ENCODE results near the gene BTBD1.

The BTBD1 gene

DNA sequence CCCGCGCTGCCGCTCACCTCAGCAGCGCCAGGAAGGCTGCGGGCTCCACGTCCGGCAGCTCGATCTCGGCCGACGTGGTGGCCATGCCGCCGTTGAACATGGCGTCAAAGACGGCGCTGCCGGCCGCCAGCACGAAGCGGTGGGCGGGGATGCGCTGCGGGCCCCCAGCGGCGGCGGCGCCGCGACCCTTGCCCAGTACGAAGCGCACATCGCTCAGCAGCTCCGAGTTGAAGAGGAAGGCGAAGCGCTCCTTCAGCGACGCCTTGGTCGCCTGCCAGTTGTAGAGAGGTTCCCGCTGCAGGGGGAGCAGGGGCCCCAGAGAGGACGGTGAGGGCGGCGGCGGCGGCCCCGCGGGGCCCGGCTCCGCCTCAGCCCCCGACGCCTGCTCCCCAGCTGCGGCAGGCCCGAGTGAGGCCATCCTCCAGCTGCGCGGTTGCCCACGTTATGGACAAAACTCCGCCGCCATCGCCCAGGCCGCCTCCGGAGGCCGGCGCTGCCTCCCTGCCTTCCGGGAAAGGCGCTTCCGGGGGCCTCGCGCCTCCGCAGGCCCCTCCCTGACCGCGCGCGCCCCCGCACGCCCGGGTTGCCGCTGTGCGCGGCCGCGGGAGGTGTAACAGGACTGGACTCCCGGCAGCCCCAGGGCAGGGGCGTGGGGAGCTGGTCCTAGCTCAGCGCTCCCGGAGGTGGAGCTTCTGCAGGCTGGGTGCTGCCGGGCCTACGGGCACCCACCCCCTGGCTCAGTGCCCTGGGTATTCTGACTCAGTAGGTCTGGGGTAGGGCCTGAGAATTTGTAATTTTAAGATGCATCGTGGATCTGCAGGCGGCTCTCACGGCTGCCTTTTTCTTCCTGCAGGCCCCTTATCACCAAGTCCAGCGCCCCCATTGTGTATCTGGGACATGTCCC is at the start of gene BTBD1:
BTBD1 (minus strand) TSS at position 519 of the 904 bp plus-strand sequence; CDS start at position 418, 101 bp downstream.
- peak; percentile 80 for DNase-seq (ENCODE audit: low spot score)

DNA sequence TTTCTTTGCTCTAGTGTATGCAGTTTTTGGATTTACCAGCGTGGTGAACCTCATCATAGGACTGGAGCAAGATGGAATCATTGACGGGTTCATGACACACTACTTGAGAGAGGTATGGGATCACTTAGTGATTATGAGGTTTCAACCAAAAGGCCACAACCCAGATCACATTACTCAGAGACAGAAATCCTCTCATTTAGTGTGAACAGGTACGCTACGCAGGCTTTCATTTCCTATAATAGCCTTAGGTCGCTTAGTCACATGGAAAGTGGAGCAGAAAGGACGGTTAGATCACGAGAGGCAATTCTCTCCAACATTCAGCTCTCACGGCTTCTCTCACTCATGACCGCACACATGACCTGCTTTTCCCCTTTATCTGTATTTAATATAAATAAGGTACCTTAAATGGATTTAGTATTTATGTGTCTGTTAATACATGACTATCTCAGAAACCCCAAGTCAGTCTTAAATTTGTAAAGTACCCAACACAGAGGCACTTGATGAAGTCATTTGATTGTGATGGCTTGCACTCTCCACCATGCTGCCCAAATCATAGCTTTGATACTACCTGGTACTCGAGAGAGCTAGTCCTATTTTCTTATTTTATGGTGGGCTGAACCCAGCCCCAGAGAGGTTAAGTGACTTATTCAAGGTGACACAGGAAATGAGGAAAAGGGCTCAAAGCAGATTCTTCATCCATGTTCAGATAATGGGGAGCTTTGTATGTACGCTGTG is 48.9 kb upstream of the BTBD1 start:
- no peak for DNase-seq (ENCODE audit: low spot score)

DNA sequence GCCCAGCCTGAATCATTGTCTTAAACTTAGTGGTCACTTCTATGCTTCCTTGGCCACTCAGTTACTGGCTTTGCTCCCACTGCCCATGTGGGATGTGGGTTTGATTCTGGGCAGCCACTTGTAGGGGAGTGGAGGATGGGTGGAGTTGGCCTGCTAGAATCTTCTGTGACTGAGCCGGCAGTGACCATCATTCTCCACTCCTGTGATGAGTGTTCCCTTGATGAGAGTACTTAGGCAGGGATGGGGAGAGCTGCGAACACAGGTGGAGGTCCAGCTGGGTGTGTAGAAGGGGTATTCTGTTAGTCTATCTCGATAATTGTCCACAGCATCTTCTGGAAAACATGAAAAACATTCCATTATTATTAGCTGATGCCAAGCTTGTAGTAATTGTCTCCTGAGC is 48.4 kb upstream of the BTBD1 start:
- no peak for DNase-seq (ENCODE audit: low spot score)

GRCh38 chr15:83114856-83115255 is 47.8 kb upstream of the BTBD1 start:
- no peak for DNase-seq (ENCODE audit: low spot score)

GRCh38 chr15:83113881-83114674 is 47.0 kb upstream of the BTBD1 start:
- DNase-seq (ENCODE audit: low spot score): no peak

DNA sequence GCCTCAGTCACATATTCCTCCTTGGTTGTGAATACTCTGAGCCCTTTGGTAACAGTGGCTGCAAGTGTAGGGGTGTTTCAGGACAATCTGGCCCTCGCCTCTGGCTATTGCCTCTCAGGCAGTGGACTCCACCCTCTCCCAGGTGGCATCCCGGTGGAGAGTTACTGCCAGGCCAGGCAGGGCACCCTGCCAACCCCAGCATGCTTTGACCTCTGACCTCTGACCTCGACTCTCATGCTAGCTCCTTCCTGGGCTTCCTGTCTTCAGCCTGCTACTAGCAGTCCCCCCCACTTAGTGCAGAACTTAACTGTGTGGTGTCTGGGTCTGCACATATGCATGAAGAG is 45.9 kb upstream of the BTBD1 start:
- DNase-seq (ENCODE audit: low spot score): no peak

DNA sequence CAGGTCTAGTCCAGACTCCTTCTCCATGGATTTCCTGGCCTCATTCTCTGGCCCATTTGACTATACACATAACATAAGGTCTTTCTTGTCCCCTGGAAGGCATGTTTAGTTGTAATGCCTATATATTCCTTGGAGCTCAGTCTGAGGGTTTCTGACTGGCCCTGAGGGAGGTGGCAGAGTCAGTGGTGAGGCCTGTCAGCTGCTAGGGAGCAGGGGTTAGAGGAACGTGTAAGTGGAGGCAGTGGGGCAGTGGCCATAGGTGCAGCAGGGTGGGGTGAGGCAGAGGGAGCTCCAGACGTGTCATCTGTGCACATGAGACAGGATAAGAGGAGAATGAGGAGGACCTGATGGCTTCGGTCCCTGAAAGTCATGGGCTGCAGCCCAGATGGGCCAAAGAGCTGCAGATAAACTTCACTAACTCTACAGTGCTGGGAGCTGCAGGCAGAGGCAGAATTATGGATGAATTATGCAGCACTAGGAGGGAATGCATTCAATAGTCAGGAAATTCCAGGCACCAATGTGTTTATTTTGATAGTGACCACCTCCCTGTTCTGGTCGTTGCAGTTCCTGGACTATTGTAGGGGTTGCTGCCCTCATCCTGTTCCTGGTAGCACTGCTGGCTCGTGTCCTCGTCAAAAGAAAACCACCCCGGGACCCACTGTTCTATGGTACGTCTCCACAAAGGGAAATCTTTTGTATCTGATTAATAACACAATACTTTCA is 45.3 kb upstream of the BTBD1 start:
- DNase-seq (ENCODE audit: low spot score): no peak

DNA sequence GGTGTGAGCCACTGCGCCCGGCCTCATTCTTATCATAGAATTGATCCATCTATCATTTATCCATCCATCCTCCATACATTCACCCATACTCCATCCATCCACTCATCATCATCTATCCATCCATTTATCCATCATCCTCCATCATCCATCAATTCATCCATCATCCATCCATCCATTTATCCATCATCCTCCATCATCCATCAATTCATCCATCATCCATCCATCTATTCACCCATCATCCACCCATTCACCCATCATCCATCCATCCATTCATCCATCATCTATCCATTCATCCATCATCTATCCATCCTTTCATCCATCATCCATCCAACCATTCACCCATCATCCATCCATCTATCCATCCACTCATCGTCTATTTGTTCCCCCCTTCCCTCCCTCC is 44.1 kb upstream of the BTBD1 start:
- DNase-seq (ENCODE audit: low spot score): no peak

DNA sequence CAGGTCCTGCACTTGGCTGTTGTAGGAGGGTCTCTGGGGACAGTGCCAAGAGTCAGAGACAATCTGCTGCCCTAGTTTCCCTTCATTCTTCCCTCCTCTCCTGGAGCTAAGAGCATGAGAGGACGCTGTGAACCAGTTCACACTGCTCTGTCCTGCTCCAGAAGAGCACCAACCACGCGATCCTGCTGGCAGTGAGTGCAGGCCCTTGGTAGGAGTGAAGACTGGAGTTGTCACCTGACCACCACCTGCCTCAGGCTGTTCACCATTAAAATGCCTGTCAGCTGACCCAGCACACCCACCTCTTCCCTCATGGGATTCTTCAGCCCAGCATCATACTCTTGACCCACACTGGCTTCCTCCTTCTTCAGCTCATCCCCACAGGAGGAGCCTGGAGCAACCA is 43.3 kb upstream of the BTBD1 start:
- DNase-seq (ENCODE audit: low spot score): no peak

DNA sequence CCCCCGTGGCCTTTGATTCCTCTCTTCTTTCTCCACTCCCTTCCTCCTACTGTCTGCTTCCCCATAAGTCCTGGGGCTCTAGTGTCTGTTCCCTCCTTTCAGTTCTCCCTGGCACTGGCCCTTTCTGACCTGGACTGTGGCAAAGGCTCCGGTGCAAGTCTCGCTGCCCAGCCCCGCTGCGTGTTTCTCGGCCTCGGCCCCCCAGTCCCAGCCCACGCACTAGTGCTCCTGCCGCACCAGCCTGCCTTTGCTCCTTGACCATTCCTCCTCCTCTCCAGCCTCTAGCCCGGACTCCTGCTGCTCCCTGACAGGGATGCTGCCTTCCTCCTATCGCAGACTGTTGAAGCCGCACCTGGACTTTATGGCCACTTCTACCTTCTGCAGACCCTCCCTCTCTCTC is 42.5 kb upstream of the BTBD1 start:
- no peak for DNase-seq (ENCODE audit: low spot score)

DNA sequence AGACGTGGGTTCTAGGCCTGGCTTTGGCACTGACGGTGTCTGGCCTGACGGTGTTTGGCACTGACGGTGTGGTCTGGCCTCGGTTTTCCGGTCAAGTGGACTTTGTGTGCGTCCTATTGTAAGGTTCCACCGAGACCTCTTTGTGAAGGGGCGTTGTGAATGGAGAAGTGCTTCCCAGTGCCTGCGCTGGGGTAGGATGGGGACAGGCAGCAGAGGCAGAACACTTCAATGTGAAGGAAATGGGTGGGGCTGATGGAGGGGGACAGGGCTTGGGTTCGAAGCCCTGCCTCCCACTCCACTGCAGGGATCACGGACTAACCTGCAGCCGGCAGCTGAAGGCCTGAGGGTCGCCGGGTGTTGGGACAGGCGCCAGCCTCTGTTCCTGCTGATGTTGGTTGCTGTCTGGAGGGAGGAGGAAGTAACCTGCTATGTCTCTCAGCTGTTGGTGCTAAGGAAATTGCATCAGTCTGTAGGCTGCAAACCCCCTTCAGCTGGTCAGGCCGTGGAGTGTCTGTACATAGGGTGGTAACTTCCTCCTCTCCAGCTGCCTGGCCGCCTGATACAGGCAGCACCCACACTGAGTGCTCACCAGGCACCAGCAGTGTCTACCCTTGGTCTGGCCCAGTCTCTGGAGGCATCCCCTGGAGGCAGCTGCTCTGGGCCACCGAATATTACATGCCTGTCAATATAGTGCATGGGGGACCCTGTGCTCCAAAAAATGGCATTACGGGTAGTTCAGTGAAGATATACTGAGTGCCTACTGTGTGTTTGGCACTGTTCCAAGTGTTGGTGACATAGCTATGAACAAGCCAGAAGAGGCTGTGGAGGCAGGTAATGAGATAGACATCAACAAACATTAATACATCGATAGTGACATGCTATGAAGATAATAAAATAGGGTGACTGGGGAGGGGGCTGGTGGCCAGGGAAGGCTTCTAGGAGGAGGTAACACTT is 41.5 kb upstream of the BTBD1 start:
- peak; percentile 5 for DNase-seq (ENCODE audit: low spot score)

GRCh38 chr15:83107841-83108181 is 40.8 kb upstream of the BTBD1 start:
- DNase-seq (ENCODE audit: low spot score): no peak

DNA sequence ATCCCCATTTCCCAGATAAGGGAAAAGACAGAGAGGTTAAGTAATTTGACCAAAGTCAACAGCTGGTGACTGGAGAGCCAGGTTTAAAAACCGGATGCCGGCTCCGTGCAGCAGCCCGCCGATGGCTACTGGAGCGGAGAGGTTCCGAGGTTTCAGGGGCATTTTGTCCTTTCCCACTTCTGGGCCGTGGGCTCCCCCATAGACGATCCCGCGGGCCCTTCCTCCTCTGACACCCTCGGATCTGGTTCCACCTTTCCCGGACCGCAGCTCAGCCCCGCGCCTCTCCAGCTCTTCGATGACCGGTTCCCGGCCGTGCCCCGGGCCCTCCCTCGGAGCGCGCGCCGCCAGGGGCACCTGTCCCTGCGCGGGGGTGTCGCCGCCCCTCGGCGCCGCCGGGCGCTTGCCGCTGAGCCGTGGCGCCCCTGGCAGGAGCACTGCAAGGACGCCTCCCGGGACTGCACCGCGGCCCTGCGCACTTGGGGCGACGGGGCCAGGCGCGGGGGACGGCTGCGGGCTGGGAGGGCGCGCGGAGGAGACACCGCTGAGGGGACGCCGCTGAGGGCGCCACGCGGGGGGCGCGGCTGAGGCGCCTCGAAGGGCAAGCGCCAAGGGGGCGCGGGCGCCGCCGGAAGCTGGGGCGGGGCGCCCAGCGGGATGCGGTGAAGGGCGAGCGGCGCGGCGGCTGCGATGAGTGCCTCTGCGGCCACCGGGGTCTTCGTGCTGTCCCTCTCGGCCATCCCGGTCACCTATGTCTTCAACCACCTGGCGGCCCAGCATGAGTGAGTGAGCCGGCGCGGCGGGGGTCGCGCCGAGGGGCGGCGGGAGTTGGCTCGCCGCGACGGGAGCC is 40.2 kb upstream of the BTBD1 start, which contains the start of gene TM6SF1:
TM6SF1 (plus strand) TSS at position 652 of the 847 bp plus-strand sequence; CDS start at position 688, 36 bp downstream.
- DNase-seq (ENCODE audit: low spot score): no peak

GRCh38 chr15:83105440-83105839 is 38.4 kb upstream of the BTBD1 start:
- no peak for DNase-seq (ENCODE audit: low spot score)

GRCh38 chr15:83104141-83104540 is 37.1 kb upstream of the BTBD1 start:
- no peak for DNase-seq (ENCODE audit: low spot score)

- DNase-seq (ENCODE audit: low spot score): no peak
Observed at GRCh38 chr15:83102346-83102745, 35.3 kb upstream of the BTBD1 start.

- no peak for DNase-seq (ENCODE audit: low spot score)
Observed at GRCh38 chr15:83100097-83100646, 33.1 kb upstream of the BTBD1 start.

GRCh38 chr15:83099290-83099689 is 32.2 kb upstream of the BTBD1 start:
- no peak for DNase-seq (ENCODE audit: low spot score)

DNA sequence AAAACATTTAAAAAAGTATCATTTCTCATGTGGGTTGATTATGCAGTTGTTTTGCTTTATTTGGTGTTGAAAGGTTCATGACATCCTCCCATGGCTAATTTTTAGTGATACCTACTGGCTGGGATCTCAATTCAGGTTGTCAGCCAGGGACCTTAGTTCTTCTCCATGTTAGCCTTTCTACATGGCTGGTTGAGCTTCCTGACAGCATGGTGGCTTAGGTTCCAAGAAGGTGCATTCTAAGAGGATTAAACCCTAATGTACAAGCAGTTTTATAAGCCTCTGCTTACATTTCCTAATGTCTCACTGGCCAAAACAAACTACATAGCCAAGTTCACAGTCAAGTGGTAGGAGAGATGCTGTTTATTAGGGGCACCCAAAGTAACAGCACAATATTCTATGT is 31.0 kb upstream of the BTBD1 start:
- DNase-seq (ENCODE audit: low spot score): no peak
